Fibroblast of mammary gland (primary cell): ENCODE data around the gene NEURL1.

Experiments
- DNase-seq: peaks from one replicate; pipeline ENCODE4 v3.0.0-alpha.2; 2010; ENCODE audit warnings: low read depth
- H3K4me3 ChIP-seq: 2 replicates; pipeline ENCODE4 v1.5.1; 2011; ENCODE audit warnings: low read depth, mild to moderate bottlenecking, low read length, moderate library complexity; ENCODE audit not compliant: control insufficient read depth
- CTCF ChIP-seq: conservative IDR thresholded peaks from 2 replicates; pipeline ENCODE4 v1.5.1; 2011; ENCODE audit warnings: low read depth, low read length, inconsistent platforms; ENCODE audit not compliant: control insufficient read depth, insufficient read depth

The NEURL1 gene

GRCh38 chr10:103590744-103591291, 97.3 kb downstream of the NEURL1 start:
- no peak for TF ChIP-seq CTCF
- no peak overlapping the region for H3K4me3 ChIP-seq

GRCh38 chr10:103592186-103593021, 98.9 kb downstream of the NEURL1 start:
- no peak overlapping the region for H3K4me3 ChIP-seq
- peak; percentile 35 for DNase-seq
- peak; percentile 67 for TF ChIP-seq CTCF

More at GRCh38 chr10:103590744-103591291, 97.3 kb downstream of the NEURL1 start:
- no peak for DNase-seq

GRCh38 chr10:103593022-103593570, 99.6 kb downstream of the NEURL1 start:
- no peak overlapping the region for H3K4me3 ChIP-seq
- no peak for DNase-seq
- TF ChIP-seq CTCF: no peak

- no peak overlapping the region for H3K4me3 ChIP-seq
- DNase-seq: no peak
- TF ChIP-seq CTCF: no peak
These were observed 102.6 kb downstream of the NEURL1 start for GRCh38 chr10:103595933-103596726.

- no peak overlapping the region for H3K4me3 ChIP-seq
- no peak for DNase-seq
- TF ChIP-seq CTCF: no peak
These were observed 103.5 kb downstream of the NEURL1 start for GRCh38 chr10:103597003-103597402.

GRCh38 chr10:103598654-103599115, 105.2 kb downstream of the NEURL1 start:
- DNase-seq: peak; percentile 84
- TF ChIP-seq CTCF: peak; percentile 72
- H3K4me3 ChIP-seq: no peak overlapping the region
